A673 (cell line): ENCODE data around the gene TMEM121.

Experiments
- CTCF ChIP-seq: fragments of 300-800, 200-600 bp; sonication (generic); conservative IDR thresholded peaks from 2 replicates; pipeline ENCODE4 v1.5.1; 2017; ENCODE audit warnings: low read depth, mild to moderate bottlenecking, antibody characterized with exemption, low read length, moderate library complexity, mixed read lengths
- EZH2 ChIP-seq: fragments of 200-600 bp; sonication (generic); IDR thresholded peaks from 2 replicates; pipeline ENCODE4 v1.6.1; 2017; ENCODE audit warnings: borderline replicate concordance, low read depth, mild to moderate bottlenecking, mixed read lengths, antibody characterized with exemption, low read length; ENCODE audit not compliant: poor library complexity, severe bottlenecking

GRCh38 chr14:105500036-105500725, 26.2 kb upstream of the TMEM121 start:
- TF ChIP-seq CTCF: no peak
- no peak for TF ChIP-seq EZH2
